ENCODE measurements around the gene GTSE1.
A peak's percentile ranks its signal among the peaks of the same experiment; 100 is the strongest.

Gene GTSE1

DNA sequence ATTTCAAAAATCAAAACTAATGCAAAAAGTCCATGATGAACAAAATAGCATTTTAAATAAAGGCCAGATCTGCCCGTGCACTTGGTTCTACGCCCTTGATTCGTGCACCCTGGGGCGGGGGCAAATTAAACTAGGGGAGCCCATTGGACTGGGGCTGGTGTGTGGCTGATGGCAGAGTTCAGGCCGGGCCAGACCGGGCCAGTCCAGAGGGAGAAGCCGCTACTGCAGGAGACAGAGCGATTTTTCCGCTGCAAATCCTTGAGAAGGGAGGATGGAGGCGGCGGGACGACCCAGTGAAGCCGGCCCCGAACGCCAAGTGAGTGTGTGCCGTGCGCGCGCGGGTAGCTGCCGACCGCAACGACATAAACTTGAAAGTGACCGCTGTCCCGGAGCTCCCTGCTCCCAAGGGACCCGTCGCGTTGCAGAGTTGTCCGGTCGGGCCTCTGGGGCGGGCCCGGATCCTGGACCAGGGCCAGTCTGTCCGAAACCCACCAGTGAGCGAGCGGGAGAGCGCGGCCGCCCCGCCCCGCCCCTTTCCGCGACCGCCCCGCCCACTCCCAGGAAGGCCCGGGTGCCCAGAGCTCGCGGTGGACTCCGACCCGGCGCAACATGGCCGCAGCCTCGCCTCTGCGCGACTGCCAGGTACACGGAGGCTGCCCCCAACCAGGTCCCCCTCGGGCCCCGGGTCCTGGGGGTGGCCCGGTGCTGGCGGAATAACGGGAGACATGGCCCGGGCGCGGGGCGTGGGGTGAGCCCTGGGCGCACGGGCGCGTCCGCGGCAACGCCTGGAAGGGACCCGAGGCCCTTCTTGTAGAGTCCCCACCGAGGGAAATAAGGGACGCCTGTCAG, 29.0 kb upstream of the GTSE1 start, which contains the start of gene TTC38:
TSS of gene TTC38 (plus strand) at position 578 of the 849 bp plus-strand sequence. CDS start at position 610, 32 bp downstream.
- in situ Hi-C loops (cut with MboI; ENCODE audit: low pct_unique_long_range_greater_than_20kb, low sequenced_read_pairs, unreplicated experiment): no loop called here
- DNase-seq (ENCODE audit: low spot score): peak; percentile 96
- TF ChIP-seq, protein P1, sequence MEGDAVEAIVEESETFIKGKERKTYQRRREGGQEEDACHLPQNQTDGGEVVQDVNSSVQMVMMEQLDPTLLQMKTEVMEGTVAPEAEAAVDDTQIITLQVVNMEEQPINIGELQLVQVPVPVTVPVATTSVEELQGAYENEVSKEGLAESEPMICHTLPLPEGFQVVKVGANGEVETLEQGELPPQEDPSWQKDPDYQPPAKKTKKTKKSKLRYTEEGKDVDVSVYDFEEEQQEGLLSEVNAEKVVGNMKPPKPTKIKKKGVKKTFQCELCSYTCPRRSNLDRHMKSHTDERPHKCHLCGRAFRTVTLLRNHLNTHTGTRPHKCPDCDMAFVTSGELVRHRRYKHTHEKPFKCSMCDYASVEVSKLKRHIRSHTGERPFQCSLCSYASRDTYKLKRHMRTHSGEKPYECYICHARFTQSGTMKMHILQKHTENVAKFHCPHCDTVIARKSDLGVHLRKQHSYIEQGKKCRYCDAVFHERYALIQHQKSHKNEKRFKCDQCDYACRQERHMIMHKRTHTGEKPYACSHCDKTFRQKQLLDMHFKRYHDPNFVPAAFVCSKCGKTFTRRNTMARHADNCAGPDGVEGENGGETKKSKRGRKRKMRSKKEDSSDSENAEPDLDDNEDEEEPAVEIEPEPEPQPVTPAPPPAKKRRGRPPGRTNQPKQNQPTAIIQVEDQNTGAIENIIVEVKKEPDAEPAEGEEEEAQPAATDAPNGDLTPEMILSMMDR (IDR thresholded peaks at IDR 0.05; ENCODE audit: extremely low read depth, insufficient read depth, missing control alignments): no peak

DNA sequence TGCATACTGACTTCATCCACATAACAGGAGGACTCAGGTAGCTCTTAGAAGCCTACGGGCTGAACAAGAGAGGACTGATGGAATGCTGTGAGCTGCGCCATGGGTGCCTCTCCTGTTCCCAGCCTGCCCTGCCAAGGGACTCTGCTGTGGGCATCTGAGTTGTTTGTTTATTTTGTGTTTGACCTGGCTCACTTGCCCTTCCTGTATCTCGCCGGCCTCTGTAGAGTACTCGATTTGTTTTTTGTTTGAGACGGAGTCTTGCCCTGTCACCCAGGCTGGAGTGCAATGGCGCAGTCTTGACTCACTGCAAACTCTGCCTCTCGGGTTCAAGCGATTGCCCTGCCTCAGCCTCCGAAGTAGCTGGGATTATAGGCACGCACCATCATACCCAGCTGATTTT, 27.1 kb upstream of the GTSE1 start:
- in situ Hi-C loops (cut with MboI; ENCODE audit: low pct_unique_long_range_greater_than_20kb, low sequenced_read_pairs, unreplicated experiment): no loop called here
- no peak for DNase-seq (ENCODE audit: low spot score)
- TF ChIP-seq, protein P1 (IDR thresholded peaks at IDR 0.05; ENCODE audit: extremely low read depth, insufficient read depth, missing control alignments): no peak

DNA sequence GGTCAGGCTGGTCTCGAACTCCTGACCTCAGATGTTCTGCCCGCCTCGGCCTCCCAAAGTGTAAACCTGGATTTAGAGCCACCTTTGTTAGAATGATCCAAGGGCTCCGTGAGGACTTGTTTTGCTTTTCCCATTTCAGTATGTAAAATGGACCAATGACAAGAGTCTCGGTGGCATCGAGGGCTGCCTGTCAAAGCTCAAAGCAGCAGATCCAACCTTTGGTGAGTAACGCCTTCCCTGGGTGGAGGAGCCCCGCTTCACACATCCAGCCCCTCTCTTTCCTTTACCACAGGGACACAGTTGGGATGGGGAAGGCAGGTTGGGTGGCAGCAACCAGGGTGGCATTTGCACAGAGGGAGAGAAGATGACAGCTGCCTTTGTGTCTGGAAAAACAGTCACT, 24.5 kb upstream of the GTSE1 start:
- TF ChIP-seq, protein P1 (IDR thresholded peaks at IDR 0.05; ENCODE audit: extremely low read depth, insufficient read depth, missing control alignments): no peak
- no peak for DNase-seq (ENCODE audit: low spot score)
- in situ Hi-C loops (cut with MboI; ENCODE audit: low pct_unique_long_range_greater_than_20kb, low sequenced_read_pairs, unreplicated experiment): no loop called here

DNA sequence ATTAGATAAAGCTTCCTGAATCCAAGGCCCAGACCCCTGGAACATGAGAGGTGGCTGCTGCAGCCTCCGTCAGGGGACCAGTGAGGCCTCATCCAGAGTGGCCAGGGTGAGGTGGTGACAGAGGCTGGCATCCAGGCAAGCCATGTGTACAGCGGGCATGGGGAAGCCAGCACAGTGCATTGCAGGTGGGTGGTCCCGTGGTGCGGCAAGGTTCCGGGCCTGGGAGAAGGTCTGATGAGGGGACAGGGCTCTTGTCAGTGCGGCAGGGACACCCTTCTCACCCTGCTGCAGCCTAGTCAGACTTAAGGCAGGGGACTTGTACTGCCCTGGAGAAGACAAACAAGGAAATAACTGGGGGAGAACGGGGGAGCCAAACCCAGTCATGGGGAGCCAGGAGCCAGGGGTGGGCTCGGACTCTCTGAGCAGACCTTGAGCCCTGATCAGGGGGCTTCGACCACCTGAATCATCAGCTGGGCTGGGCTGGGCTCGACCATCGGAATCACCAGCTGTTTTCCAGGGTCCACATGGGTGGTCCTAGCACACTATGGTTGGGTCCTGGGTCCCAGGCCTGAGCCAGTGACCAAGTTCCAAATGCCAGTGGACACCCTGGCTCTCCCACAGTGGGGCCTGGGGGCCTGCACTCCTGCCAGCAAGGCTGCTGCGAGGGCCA, 23.8 kb upstream of the GTSE1 start:
- in situ Hi-C loops (cut with MboI; ENCODE audit: low pct_unique_long_range_greater_than_20kb, low sequenced_read_pairs, unreplicated experiment): no loop called here

DNA sequence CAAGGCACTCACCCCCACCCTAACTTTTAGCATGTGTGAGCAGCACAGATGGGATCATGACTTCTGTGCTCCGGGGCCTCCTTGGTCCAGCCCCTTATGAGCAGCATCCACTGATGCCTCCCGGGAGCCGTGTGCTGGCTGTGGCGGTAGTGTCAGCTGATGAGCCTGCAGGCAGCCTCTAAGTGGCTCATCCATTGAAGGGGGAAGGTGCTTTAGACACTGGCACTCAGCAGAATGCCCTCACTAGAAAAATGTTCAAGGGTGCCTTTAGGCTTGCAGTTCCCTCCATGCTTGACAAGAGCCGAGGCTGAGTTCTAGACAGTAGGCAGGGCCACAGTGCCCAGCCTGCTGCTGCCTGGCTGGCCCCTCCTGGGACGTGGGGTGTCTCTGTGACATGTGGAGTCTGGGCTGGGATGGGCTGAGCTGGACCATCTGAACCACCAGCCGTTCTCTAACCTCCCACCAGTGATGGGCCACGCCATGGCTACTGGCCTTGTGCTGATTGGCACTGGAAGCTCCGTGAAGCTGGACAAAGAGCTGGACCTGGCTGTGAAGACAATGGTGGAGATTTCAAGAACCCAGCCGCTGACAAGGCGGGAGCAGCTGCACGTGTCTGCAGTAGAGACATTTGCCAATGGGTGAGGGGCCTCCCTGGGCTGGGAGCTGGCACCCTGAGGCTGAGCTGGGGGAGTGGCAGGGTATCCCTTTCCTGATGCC, 23.1 kb upstream of the GTSE1 start:
- in situ Hi-C loops (cut with MboI; ENCODE audit: low pct_unique_long_range_greater_than_20kb, low sequenced_read_pairs, unreplicated experiment): no loop called here
- no peak for DNase-seq (ENCODE audit: low spot score)
- TF ChIP-seq, protein P1 (IDR thresholded peaks at IDR 0.05; ENCODE audit: extremely low read depth, insufficient read depth, missing control alignments): no peak

More for the DNA sequence above, 23.8 kb upstream of the GTSE1 start:
- TF ChIP-seq, protein P1 (IDR thresholded peaks at IDR 0.05; ENCODE audit: extremely low read depth, insufficient read depth, missing control alignments): no peak
- DNase-seq (ENCODE audit: low spot score): no peak

DNA sequence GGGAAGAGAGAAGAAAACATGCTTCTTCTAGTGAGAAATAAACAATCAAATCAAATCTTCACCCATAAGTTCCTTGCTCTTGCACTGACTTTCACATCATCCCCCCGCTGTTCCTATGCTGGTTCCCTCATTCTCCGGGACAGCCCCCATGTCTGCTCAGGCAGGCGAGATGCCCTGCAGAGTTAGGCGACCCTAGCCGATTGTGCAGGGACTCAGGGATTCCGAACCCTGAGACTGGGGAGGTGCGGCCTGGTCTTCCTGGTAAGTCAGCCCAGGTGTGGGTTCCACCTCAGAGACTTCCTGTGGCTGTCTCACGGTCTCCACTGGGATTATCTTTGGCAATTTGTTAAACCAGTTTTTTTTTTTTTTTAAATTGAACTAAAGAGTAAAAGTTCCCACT, 22.3 kb upstream of the GTSE1 start:
- TF ChIP-seq, protein P1 (IDR thresholded peaks at IDR 0.05; ENCODE audit: extremely low read depth, insufficient read depth, missing control alignments): no peak
- in situ Hi-C loops (cut with MboI; ENCODE audit: low pct_unique_long_range_greater_than_20kb, low sequenced_read_pairs, unreplicated experiment): no loop called here
- DNase-seq (ENCODE audit: low spot score): no peak

All from GM13977 (cell line).